Cardiac septum (tissue), 1 donor: ENCODE data around the gene CLEC12A. TPM values are rescaled to one million over a fixed set of nuclear protein-coding genes. Genes with fewer than 3 reads are reported as not detected.
"Not testable (repeated sequence)": the region's sequence is repeated elsewhere in the genome, so short reads cannot be mapped to it uniquely, and the experiment has no call there.

Experiments used
- DNase-seq: peaks from one replicate; pipeline ENCODE4 v3.0.0-alpha.2; 2020; ENCODE audit warnings: low spot score
- intact Hi-C: fragments of 100-400 bp; cut with DNase I; formaldehyde crosslinking; loops from one replicate; pipeline ENCODE4 v1.14.0; 2022
- total RNA-seq: library from RNA; stranded (reverse); fragmentation: NEBNext Ultra II Directional; extraction: Animal tissue kit (Norgen Biotek cat#: 25700); gene quantifications from one replicate; pipeline ENCODE4 v1.2.1, GENCODE V29; 2021
- donor health status: DM: no; HTN: no; CAD: no.

The CLEC12A gene
- total RNA-seq, 1 donor from 2014 or later = 0.30 TPM

DNA sequence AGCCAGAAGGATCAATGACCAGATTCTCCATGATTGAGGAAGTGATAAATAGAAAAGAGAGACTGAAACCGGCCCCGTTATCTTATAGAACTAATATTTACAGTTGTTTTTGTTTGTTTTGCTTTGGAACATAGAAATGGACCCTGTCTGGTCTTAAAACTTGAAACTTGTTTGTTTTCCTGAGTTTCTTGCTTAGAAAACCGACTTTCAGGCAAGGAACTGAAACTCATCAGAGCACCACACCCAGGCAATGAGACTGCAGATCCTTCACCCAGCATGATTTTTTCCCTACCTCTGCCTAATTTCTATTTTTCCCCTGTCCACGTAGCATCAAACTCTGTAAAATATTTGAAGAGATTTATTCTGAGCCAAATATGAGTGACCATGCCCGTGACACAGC is 10.6 kb upstream of the CLEC12A start:
- DNase-seq = no peak

DNA sequence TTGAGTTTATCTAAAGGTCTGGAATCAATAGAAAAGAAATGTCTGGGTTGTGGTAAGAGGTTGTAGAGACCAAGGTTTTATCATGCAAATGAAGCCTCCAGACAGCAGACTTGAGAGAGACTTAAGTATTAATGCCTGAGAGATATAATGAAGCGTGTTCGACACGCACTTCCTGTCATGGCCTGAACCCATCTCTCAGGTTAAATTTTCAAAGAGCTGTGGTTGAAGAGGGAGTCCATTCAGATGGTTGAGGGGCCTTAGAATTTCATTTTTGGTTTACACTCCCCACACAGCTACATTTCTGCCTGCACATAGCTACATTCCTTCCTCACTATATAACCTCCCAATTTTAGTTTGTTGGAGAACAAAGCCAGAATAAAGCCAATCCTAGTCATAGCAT is 10.1 kb upstream of the CLEC12A start:
- no peak for DNase-seq
- intact Hi-C loops = no loop called here

More for the DNA sequence above, 10.6 kb upstream of the CLEC12A start:
- intact Hi-C loops = no loop called here

DNA sequence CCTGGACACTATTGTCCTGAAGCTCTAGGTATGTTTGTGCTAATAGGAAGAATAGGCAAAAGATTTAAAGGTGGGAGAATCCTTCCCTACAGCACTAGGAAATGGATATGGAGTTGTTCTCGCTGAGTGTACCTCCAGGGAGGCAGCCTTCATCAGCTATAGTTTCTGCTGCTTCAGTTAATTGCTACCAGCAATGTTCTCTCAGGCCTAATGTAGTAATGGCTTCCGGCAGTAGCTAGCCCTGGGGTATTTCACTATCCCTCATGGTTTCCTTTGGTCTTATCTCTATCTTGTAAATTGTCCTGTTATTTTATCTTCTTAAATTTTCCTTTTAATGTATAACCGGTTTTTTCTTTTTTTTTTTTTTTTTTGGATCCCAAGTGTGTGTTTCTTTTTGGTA is 9.3 kb upstream of the CLEC12A start:
- no peak for DNase-seq
- intact Hi-C loops = no loop called here

DNA sequence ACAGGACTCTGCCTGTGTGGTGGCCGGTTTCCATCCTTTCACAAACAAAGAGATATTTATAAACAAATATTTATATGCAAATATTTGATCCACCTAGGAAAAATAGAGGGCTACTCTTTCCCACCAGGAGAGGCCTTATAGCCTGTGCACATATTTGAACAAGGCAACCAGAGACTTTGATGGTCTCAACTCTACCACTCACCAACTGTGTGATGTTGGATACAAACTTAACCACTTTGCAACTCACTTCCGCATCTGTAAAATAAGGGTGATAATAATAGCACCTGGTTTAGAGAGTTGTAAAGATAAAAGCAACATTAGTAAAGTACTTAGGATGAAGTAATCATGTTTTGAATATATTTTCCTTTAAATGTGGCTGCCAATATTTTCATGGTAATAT is 1.5 kb upstream of the CLEC12A start:
- DNase-seq = no peak
- intact Hi-C loops = no loop called here

DNA sequence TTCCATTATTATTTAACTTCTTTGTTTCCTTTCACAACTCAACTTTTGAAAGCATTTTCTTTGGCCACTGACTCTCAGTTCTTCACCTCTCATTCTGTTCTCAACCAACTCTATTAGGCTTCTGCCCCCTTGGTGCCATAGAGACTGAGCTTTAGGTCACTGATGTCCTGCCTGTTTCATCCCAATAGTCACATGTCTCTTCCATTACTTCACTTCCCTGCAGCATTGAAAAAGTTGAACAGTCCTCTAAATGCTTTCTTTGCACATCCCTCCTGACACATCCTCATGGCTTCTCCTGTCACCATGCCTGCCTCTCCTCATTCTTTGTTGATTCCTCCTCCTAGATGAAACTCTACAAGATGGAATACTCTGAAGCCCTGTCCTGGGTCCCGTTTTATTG is 2.7 kb downstream of the CLEC12A start:
- intact Hi-C loops = no loop called here
- DNase-seq = no peak

DNA sequence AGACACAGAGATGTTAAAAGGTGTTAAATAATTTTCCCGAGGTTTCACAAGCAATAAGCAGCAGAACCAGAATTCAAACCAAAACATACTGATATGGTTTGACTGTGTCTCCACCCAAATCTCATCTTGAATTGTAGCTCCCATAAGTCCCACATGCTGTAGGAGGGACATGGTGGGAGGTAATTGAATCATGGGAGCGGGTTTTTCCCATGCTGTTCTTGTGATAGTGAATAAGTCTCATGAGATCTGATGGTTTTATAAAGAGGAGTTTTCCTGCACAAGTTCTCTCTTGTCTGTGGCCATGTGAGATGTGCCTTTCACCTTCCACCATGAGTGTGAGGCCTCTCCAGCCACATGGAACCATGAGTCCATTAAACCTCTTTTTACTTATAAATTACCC is 3.5 kb downstream of the CLEC12A start:
- DNase-seq, intact Hi-C loops: not testable (repeated sequence)

DNA sequence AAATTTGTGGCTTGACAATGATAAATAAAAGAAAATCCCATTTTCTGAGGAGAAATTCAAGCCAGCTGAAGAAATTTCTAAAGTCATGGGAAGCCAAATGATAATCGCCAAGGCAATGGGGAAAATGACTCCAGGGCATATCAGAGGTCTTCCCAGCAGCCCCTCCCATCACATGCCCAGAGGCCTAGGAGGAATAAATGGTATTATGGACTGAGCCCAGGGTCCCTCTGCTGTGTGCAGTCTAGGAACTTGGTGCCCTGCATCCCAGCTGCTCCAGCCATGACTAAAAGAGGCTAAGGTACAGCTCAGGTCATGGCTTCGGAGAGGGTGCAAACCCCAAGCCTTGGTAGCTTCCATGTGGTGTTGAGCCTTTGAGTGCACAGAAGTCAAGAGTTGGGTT is 4.4 kb downstream of the CLEC12A start:
- DNase-seq = no peak

DNA sequence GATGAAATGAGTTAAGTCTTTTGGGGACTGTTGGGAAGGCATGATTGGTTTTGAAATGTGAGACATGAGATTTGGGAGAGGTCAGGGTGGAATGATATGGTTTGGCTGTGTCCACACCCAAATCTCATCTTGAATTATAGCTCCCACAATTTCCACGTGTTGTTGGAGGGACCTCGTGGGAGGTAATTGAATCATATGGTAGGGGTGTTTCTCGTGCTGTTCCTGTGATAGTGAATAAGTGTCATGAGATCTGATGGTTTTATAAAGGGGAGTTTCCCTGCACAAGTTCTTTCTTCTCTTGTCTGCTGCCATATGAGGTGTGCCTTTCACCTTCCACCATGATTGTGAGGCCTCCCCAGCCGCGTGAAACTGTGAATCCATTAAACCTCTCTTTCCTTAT is 5.4 kb downstream of the CLEC12A start:
- DNase-seq, intact Hi-C loops: not testable (repeated sequence)

More for the DNA sequence above, 4.4 kb downstream of the CLEC12A start:
- intact Hi-C loops = no loop called here

DNA sequence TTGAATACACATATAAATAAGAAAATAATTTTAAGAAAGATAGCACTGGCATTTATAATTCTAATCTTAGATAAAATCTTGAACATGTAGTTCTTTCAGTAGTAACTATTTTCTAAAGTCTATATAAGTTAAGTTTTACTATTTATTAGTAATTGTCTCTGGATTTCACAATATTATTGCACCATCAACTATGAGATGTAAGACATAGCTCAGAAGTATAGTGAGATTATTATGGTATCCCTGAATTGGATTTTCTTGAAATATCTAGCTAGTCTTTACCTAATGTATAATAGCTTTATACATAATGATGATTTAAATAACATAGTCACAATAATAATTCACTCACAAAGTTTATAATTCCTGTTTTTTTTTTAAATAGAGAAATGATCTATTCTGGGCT is 6.7 kb downstream of the CLEC12A start:
- no peak for DNase-seq
- intact Hi-C loops = no loop called here

DNA sequence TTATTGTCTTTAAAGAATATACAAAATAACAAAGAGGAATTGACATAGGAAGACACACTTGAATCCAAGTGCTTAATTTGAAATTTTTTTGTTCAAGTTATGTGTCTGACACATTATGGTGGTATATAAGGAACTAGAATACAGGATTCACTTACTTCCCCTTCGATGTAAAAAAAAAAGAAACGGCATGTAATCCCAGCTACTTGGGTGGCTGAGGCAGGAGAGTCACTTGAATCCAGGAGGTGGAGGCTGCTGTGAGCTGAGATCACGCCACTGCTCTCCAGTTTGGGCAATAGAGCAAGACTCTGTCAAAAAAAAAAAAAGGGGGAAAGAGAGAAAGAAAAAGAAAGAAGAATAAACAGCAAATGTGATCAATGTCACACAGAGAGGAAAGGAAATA is 8.9 kb downstream of the CLEC12A start:
- DNase-seq = no peak
- intact Hi-C loops = no loop called here

DNA sequence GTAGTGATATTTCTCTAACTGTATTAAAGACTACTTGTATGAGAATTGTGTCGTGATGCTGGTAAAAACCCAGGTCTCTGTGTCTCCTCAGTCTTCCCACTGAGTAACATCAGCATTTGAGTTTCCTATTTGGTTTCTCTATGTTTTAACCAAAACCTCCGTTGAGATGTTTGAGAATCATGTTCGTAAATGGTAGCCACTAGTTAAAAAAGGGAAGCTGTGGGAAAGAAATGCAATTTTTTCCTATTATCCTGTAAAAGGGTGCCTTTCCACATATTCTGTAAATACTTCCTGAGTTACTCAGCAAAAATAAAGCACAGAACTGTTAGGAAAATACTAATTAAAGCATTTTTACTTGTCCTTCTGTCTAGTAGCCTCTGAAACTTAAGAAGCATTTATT is 20.7 kb downstream of the CLEC12A start:
- DNase-seq = no peak
- intact Hi-C loops = no loop called here

DNA sequence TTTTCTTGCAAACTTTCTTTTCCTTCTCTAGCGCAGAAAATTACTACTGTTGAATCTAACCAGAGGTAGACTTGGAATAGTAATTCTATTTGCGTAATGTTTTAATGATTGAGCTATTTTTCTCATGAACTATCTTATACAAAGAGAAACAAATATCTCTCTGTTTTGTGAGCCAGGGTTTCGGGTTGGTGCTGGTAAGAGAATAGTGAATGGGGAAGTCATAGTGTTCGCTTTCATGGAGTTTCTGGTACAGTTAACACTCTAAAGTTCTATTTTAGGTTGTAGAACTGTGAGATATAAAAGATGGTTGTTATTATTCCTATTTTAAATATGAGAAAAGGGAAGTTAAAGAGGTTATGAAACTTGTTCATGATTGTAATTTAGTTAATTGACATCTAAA is 21.1 kb downstream of the CLEC12A start:
- intact Hi-C loops = no loop called here
- no peak for DNase-seq

DNA sequence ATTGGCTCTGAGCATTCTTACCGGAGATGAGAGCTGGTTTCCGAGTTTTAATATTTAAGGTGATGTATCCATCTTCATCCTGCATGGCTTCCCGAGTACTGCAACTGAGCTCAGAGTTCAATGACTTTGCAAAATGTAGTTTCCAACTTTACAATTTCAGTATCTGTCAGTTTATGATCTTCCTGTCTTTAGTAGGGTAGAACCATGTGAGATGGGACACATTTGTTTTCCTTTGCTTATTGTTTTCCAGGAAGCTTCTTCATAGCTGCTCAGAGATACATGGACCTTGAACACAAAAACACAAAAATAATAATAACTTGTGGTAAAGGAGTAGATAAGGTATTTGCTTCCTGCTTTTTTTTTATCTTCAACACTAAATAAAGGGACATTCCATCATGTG is 27.8 kb downstream of the CLEC12A start, which contains the start of gene CLEC1B:
Gene CLEC1B, minus strand, starts transcription at position 106 of the 400 bp plus-strand sequence. Its CDS starts 21 bp downstream, at position 85.
- intact Hi-C loops = no loop called here
- DNase-seq = no peak

DNA sequence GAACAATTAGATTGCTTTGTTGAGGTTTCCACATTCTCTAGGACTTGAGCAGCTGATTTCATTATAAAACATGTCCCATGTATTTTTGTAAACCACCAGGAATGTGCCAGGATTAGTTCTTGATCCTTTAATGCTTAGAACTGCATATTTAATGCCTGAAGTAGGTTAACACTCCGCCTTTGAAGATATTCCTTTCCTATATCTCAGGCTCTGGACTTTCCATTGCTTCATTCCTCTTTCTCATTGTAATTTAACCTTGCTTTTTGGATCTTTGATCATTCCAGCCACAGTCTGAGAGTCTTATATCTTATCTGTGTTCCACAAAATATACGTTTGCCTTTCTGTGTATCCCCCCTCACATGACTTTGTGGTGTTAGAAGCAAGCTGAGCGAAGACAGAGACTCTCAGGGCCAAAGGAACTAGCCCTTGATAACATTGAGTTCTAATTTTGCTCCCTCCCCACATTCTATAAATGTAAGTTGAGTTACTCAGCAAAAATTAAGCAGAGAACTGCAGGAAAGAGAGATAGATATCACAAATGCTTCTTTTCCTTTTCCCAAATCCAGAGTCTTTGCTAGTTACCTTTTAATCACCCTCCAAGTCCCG is 30.1 kb downstream of the CLEC12A start:
- intact Hi-C loops = no loop called here
- no peak for DNase-seq

DNA sequence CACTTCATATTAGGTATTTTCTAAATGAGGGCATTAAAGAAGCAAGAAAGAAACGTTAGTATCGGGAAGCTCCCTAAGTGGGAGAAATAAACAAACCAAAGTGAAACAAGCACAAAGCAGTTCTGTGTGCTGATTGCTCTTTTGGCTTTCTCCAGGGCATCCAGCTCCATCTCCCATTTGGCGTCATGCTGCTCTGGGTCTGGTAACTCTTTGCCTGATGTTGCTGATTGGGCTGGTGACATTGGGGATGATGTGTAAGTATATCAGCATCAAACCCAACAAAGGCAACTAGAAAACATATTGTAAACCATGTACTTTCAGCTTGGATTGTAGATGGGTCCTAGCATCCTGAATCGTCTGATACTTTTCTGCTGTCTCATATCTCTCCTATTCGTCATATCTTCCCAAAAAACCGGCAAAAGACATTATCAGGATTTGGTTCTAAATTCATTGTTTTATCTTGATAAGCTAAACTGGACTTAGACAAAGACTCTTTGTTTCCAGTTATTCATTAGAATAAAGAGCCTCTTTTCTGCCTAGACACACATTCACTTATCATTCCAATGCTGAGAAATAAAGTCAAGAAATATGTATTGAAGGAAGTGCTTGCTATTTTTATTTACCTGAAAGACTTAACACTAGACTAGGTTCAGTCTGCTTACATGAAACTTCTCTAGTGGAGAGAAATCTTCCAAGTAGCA is 41.6 kb downstream of the CLEC12A start:
- DNase-seq = no peak
- intact Hi-C loops = no loop called here

DNA sequence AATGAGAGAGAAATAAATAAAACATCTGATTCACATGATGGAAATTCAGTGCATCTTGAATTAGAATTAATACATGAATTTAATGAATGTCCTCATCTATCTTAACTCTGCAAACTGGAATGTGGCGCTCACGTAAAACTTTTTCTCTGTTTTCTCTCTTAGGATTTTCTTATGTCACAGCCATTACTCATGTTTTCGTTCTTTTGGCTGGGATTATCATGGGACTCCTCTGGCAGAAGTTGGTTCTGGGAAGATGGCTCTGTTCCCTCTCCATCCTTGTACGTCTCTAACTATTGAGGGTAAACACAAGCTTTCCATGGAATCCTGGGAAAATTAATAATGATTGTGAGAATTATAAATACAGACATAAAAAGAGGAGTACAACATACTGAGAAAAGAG is 44.2 kb downstream of the CLEC12A start:
- no peak for DNase-seq
- intact Hi-C loops = no loop called here

DNA sequence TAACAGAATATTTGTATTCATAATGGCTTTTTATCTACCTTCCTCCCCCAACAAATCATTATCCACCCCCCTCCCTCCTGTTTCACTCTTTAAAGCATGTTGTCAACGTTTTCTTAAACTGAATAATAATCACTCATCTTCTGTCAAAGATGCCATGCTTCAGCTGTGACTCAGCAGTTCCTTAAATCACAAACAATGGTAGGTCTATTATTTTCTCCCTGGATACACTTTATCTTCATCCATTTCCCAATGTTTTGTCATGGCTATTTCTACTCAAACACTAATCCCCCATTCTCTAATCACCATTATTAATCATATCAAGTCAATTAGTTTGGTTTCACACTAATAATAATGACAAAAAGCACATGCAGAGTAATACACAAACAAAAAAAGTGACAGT is 45.7 kb downstream of the CLEC12A start:
- intact Hi-C loops = no loop called here
- no peak for DNase-seq

DNA sequence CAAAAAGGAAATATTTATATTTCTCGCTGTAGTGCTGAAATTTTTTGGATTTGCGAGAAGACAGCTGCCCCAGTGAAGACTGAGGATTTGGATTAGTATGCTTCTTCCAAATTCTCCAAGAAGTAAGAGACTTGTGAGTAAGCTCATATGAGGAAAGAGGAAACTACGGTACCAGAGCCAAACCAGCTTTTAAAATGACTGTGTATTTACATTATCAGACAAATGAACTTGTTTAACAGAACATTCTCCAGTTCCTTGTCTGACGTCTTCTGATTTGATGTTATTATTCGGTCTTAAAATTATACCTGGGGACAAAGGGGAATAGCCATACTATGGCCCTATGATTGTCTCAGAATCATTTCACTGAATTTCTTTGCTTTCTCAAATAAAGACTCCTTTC is 47.2 kb downstream of the CLEC12A start:
- intact Hi-C loops = no loop called here
- no peak for DNase-seq

DNA sequence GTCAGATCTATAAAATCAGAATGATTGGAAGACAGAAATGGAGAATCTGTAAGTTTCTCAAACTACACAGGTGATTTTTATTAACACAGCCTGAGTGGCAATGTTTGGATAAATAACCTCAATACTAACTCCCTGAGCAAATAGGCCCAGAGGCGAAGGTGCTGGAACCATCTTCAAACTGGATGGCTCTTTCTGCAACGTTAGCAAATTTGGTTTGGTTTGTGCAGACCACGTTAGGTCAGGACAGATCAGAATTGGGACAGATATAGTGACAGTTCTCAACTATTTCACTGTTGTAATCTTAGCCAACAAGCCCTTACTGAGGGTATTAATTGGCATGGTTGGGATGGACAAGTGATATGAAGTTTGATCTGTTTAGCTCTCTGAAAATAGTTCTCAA is 50.1 kb downstream of the CLEC12A start:
- intact Hi-C loops = no loop called here
- DNase-seq = no peak

DNA sequence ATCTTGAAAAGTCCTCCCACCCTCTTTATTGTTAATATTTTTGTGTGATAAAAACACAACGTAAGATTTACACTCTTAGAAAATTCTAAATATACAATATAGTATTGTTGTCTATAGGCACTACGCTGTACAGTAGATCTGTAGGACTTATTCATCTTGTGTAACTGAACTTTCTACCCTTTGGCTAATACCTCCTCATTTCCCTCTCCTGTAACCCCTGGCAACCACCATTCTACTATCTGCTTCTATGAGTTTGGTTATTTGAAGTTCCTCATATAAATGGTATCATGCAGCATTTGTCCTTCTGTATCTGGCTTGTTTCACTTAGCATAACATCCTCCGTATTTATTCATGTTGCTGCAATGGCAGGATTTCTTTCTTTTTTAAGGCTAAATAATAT is 54.0 kb downstream of the CLEC12A start:
- no peak for DNase-seq
- intact Hi-C loops = no loop called here

DNA sequence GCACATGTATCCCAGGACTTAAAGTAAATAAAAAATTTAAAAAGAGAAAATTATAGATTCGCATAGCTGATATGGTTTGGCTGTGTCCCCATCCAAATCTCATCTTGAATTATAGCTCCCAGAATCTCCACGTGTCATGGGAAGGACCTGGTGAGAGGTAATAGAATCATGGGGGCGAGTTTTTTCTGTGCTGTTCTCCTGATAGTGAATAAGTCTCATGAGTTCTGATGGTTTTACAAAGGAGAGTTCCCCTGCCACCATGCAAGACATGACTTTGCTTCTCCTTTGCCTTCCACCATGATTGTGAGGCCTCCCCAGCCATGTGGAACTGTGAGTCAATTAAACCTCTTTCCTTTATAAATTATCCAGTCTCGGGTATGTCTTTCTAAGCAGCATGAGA is 55.5 kb downstream of the CLEC12A start:
- intact Hi-C loops = not testable (repeated sequence)

DNA sequence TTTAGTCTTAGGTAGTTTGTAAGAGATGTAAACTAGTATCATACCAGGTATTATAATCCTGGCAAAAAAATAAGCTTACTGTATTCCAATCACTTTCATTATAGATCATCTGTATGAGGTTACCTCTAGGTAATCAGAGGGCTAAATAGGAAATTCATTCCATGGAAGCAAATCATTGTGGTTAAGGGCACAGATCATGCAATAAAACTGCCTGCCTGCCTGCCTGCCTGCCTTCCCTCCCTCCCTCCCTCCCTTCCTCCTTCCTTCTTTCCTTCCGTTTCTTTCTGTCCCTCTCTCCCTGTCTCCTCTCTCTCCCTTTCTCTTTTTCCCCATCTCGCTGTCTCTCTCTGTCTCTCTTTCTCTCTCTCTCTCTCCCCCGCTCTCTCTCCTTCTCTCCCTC is 56.1 kb downstream of the CLEC12A start:
- intact Hi-C loops = no loop called here
- no peak for DNase-seq

More for the DNA sequence above, 55.5 kb downstream of the CLEC12A start:
- not testable (repeated sequence) for DNase-seq
